ENCODE data around the gene IRF8. TPM values are rescaled to one million over a fixed set of nuclear protein-coding genes. Genes with fewer than 3 reads are reported as not detected.

The IRF8 gene
- total and polyA plus RNA-seq, 2 of the 4 experiments (the other 2 are of a cell fraction): not detected

GRCh38 chr16:85943711-85944110 is 44.7 kb downstream of the IRF8 start:
- no TSS peak for BruUV-seq (replicated peaks)

More at GRCh38 chr16:85943711-85944110, 44.7 kb downstream of the IRF8 start:
- Histone ChIP-seq H4K5ac (ENCODE audit: low read depth, low read length) (no peak overlapping the region), H2BK5ac (ENCODE audit: low read depth, low read length, poor library complexity, severe bottlenecking) (no peak overlapping the region), H2AFZ (replicated peaks; ENCODE audit: low read length, poor library complexity) (no peak overlapping the region), H3K56ac (ENCODE audit: extremely low read depth, insufficient read depth, low read length) (no peak overlapping the region), H3K4me1 (ENCODE audit: control insufficient read depth, insufficient read depth, low read length) (no peaks in the 10 kb centered on the region), H3K79me1 (ENCODE audit: low read depth in 1 of 2, low read length in 2 of 2) (no peaks in the 10 kb centered on the region), H3K4ac (ENCODE audit: low read depth, low read length) (no peak overlapping the region), H3K36me3 (ENCODE audit: control insufficient read depth, insufficient read depth, low read length) (no peaks in the 10 kb centered on the region), H3K9me3 (ENCODE audit: control insufficient read depth, insufficient read depth, low read length) (peaks cover 4% of the 10 kb centered on the region; the same call in 1 of the 2 replicates), H2AK9ac (replicated peaks; ENCODE audit: low read depth, low read length, poor library complexity) (no peak overlapping the region), H3K14ac (replicated peaks; ENCODE audit: low read depth, low read length) (no peak overlapping the region), H3K9me1 (ENCODE audit: insufficient read depth, low read length) (no peaks in the 10 kb centered on the region), H3K23ac (ENCODE audit: low read depth, low read length) (no peak overlapping the region), H4K8ac (ENCODE audit: low read depth in 2 of 2, low read length in 2 of 2) (no peak overlapping the region), H2AK5ac (ENCODE audit: low read depth, low read length) (no peak overlapping the region), H4K91ac (ENCODE audit: insufficient read depth, low read depth, low read length) (no peak overlapping the region), H3K4me3 (ENCODE audit: insufficient read depth, low read depth, low read length) (no peak overlapping the region), H3K4me2 (ENCODE audit: low read depth, low read length) (no peak overlapping the region), H3K27ac (ENCODE audit: insufficient read depth, low read length) (no peak overlapping the region), H3K18ac (ENCODE audit: low read depth, low read length) (no peak overlapping the region), H2BK15ac (ENCODE audit: low read depth, low read length) (no peak overlapping the region), H4K20me1 (ENCODE audit: insufficient read depth, low read length) (no peaks in the 10 kb centered on the region), H2BK120ac (ENCODE audit: low read depth, low read length) (no peak overlapping the region), H2BK20ac (ENCODE audit: low read depth, low read length) (no peak overlapping the region), H3K9ac (ENCODE audit: low read depth, low read length) (no peak overlapping the region), H3K27me3 (ENCODE audit: control insufficient read depth, insufficient read depth, low read length) (peaks cover 65% of the 10 kb centered on the region)
- no peak for ATAC-seq (ENCODE audit: low read depth)
- TF ChIP-seq CEBPB (IDR thresholded peaks at IDR 0.05; ENCODE audit: low read depth, low read length) (no peak), CTCF (conservative IDR thresholded peaks at IDR 0.05; ENCODE audit: low read depth, low read length) (no peak), BHLHE40 (IDR thresholded peaks at IDR 0.05; ENCODE audit: low read depth, low read length) (no peak), MXI1 (IDR thresholded peaks at IDR 0.05; ENCODE audit: borderline replicate concordance, low read depth, low read length) (no peak), POLR2A (IDR thresholded peaks at IDR 0.05; ENCODE audit: low read depth, low read length) (no peak), NFE2L2 (IDR thresholded peaks at IDR 0.05; ENCODE audit: low read depth, low read length) (no peak), RFX5 (IDR thresholded peaks at IDR 0.05; ENCODE audit: low read depth, low read length) (no peak), SMC3 (IDR thresholded peaks at IDR 0.05; ENCODE audit: low read depth, low read length) (no peak), RAD21 (IDR thresholded peaks at IDR 0.05; ENCODE audit: low read length) (no peak)
- no CpG with 5 or more reads among the region's 2 CpGs for WGBS, 2 experiments (ENCODE audit: extremely low coverage in 2 of 2, insufficient read length in 1 of 2)
- intact Hi-C loops (cut with micrococcal nuclease) (no loop called here), dilution Hi-C loops (cut with HindIII; ENCODE audit: low sequenced_read_pairs, unreplicated experiment) (no loop called here), in situ Hi-C loops (cut with MboI; ENCODE audit: low sequenced_read_pairs) (no loop called here)
- ChIA-PET CTCF (no interaction called here), POLR2A (ENCODE audit: unreplicated experiment) (no interaction called here)
- DNase-seq: no peak
